H1 (cell line): ENCODE data around the gene KIF25. TPM values are rescaled to one million over a fixed set of nuclear protein-coding genes. Genes with fewer than 3 reads are reported as not detected.

Source experiments
- CHD1 ChIP-seq: IDR thresholded peaks from 2 replicates; pipeline ENCODE4 v1.6.1; 2012; ENCODE audit warnings: low read depth, low read length, improper control_type of control experiment
- CREB1 ChIP-seq: IDR thresholded peaks from 2 replicates; pipeline ENCODE4 v1.6.1; 2012; ENCODE audit warnings: inconsistent platforms
- CTBP2 ChIP-seq: IDR thresholded peaks from 2 replicates; pipeline ENCODE4 v1.7.0; 2011; ENCODE audit warnings: borderline replicate concordance, mild to moderate bottlenecking, moderate library complexity, mixed read lengths, low read length; ENCODE audit not compliant: insufficient read depth, insufficient read length
- SIN3A ChIP-seq, 2 experiments: IDR thresholded peaks in 1 of 2; conservative IDR thresholded peaks in 1 of 2; 2 replicates each; pipeline ENCODE4 v1.6.1; 2011 to 2012; ENCODE audit warnings: low read length in 2 of 2, improper control_type of control experiment in 1 of 2, low read depth in 1 of 2, mild to moderate bottlenecking in 1 of 2
- polyA plus RNA-seq, 7 experiments: library from polyadenylated mRNA; depleted of rRNA in 3 of 7; stranded (reverse) in 5 of 7; unstranded in 2 of 7; fragments of >200 nt in 5 of 7; fragments of 200-250 nt in 2 of 7; gene quantifications; 1 replicate in 5 of 7; 2 replicates in 1 of 7; 4 replicates in 1 of 7; pipeline versions ENCODE4 v1.2.1 to v1.2.3, GENCODE V29; 2011 to 2013; ENCODE audit warnings: missing spikeins in 2 of 7, mixed read lengths in 2 of 7
- total RNA-seq: library from RNA; stranded (reverse); fragmentation: NEBNext Ultra II Directional; extraction: Animal tissue kit (Norgen Biotek cat#: 25700); gene quantifications from 2 replicates; pipeline ENCODE4 v1.2.1, GENCODE V29; 2021
- TF ChIP-seq, protein P1 (sequence below): fragments of 300-600 bp; sonication (generic); IDR thresholded peaks from 2 replicates; pipeline ENCODE4 v1.7.1; 2012; ENCODE audit warnings: low read length, moderate library complexity, mild to moderate bottlenecking, inconsistent platforms; ENCODE audit not compliant: insufficient replicate concordance
- TF ChIP-seq, protein P2 (sequence below), 3 experiments: IDR thresholded peaks; 1 replicate in 2 of 3; 2 replicates in 1 of 3; pipeline versions ENCODE4 v1.5.1 to v1.6.1; 2011; ENCODE audit warnings: low read length in 3 of 3, mild to moderate bottlenecking in 3 of 3, inconsistent platforms in 2 of 3, low read depth in 1 of 3, moderate library complexity in 1 of 3; ENCODE audit not compliant: insufficient read depth in 1 of 3; ENCODE audit errors: control extremely low read depth in 1 of 3

The KIF25 gene
- total and polyA plus RNA-seq, 2 of the 8 experiments (the other 6 are each of a cell fraction or from before 2014, with no cell fraction given): 1.5 to 2.0 TPM

DNA sequence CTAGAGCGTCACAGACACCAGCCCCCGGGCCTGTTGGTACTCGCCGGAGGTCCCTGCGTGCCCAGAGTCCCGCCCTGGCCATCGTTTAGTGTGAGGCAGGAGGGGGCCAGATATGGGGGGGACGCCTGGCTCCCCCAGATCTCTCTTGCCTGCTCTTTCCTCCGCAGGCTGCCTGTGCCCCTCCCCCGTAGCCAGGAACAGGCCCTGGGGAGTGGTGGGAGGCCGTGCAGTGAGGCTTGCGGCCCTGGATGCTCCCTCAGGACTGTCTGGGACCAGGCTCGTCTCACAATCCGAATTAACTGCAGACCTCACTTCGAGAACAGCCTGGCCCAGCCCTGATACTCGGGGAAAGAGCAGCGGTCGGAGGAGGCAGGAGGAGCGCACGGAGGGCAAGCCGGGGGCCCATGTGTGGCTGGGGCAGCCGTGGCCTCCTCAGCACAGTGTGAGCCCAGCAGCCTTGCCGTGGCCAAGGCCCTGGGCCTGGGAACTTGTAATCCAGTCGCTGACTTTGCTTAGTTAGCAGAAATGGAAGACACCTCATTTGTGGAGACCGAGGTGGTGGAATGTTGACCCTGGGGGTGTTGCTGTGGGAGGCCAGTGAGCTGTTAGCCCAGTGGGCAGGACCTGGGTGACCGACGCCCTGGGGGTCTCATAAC is 52.9 kb downstream of the KIF25 start (continued):
- TF ChIP-seq, protein P1, sequence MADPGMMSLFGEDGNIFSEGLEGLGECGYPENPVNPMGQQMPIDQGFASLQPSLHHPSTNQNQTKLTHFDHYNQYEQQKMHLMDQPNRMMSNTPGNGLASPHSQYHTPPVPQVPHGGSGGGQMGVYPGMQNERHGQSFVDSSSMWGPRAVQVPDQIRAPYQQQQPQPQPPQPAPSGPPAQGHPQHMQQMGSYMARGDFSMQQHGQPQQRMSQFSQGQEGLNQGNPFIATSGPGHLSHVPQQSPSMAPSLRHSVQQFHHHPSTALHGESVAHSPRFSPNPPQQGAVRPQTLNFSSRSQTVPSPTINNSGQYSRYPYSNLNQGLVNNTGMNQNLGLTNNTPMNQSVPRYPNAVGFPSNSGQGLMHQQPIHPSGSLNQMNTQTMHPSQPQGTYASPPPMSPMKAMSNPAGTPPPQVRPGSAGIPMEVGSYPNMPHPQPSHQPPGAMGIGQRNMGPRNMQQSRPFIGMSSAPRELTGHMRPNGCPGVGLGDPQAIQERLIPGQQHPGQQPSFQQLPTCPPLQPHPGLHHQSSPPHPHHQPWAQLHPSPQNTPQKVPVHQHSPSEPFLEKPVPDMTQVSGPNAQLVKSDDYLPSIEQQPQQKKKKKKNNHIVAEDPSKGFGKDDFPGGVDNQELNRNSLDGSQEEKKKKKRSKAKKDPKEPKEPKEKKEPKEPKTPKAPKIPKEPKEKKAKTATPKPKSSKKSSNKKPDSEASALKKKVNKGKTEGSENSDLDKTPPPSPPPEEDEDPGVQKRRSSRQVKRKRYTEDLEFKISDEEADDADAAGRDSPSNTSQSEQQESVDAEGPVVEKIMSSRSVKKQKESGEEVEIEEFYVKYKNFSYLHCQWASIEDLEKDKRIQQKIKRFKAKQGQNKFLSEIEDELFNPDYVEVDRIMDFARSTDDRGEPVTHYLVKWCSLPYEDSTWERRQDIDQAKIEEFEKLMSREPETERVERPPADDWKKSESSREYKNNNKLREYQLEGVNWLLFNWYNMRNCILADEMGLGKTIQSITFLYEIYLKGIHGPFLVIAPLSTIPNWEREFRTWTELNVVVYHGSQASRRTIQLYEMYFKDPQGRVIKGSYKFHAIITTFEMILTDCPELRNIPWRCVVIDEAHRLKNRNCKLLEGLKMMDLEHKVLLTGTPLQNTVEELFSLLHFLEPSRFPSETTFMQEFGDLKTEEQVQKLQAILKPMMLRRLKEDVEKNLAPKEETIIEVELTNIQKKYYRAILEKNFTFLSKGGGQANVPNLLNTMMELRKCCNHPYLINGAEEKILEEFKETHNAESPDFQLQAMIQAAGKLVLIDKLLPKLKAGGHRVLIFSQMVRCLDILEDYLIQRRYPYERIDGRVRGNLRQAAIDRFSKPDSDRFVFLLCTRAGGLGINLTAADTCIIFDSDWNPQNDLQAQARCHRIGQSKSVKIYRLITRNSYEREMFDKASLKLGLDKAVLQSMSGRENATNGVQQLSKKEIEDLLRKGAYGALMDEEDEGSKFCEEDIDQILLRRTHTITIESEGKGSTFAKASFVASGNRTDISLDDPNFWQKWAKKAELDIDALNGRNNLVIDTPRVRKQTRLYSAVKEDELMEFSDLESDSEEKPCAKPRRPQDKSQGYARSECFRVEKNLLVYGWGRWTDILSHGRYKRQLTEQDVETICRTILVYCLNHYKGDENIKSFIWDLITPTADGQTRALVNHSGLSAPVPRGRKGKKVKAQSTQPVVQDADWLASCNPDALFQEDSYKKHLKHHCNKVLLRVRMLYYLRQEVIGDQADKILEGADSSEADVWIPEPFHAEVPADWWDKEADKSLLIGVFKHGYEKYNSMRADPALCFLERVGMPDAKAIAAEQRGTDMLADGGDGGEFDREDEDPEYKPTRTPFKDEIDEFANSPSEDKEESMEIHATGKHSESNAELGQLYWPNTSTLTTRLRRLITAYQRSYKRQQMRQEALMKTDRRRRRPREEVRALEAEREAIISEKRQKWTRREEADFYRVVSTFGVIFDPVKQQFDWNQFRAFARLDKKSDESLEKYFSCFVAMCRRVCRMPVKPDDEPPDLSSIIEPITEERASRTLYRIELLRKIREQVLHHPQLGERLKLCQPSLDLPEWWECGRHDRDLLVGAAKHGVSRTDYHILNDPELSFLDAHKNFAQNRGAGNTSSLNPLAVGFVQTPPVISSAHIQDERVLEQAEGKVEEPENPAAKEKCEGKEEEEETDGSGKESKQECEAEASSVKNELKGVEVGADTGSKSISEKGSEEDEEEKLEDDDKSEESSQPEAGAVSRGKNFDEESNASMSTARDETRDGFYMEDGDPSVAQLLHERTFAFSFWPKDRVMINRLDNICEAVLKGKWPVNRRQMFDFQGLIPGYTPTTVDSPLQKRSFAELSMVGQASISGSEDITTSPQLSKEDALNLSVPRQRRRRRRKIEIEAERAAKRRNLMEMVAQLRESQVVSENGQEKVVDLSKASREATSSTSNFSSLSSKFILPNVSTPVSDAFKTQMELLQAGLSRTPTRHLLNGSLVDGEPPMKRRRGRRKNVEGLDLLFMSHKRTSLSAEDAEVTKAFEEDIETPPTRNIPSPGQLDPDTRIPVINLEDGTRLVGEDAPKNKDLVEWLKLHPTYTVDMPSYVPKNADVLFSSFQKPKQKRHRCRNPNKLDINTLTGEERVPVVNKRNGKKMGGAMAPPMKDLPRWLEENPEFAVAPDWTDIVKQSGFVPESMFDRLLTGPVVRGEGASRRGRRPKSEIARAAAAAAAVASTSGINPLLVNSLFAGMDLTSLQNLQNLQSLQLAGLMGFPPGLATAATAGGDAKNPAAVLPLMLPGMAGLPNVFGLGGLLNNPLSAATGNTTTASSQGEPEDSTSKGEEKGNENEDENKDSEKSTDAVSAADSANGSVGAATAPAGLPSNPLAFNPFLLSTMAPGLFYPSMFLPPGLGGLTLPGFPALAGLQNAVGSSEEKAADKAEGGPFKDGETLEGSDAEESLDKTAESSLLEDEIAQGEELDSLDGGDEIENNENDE: no peak
- TF ChIP-seq, protein P2, sequence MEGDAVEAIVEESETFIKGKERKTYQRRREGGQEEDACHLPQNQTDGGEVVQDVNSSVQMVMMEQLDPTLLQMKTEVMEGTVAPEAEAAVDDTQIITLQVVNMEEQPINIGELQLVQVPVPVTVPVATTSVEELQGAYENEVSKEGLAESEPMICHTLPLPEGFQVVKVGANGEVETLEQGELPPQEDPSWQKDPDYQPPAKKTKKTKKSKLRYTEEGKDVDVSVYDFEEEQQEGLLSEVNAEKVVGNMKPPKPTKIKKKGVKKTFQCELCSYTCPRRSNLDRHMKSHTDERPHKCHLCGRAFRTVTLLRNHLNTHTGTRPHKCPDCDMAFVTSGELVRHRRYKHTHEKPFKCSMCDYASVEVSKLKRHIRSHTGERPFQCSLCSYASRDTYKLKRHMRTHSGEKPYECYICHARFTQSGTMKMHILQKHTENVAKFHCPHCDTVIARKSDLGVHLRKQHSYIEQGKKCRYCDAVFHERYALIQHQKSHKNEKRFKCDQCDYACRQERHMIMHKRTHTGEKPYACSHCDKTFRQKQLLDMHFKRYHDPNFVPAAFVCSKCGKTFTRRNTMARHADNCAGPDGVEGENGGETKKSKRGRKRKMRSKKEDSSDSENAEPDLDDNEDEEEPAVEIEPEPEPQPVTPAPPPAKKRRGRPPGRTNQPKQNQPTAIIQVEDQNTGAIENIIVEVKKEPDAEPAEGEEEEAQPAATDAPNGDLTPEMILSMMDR (IDR thresholded peaks at IDR 0.05; ENCODE audit: control extremely low read depth in 1 of 3, insufficient read depth in 1 of 3, low read depth in 1 of 3, low read length in 3 of 3): no peak
- TF ChIP-seq SIN3A (conservative IDR thresholded peaks at IDR 0.05 in 1 of 2, IDR thresholded peaks at IDR 0.05 in 1 of 2; ENCODE audit: low read depth in 1 of 2, low read length in 2 of 2): no peak
- TF ChIP-seq CHD1: no peak
- no peak for TF ChIP-seq CREB1
- no peak for TF ChIP-seq CTBP2
